Vagina (tissue), 2 donors: ENCODE data around the gene TMEM178B.

ENCODE experiments used
- CTCF ChIP-seq, 3 experiments: fragments of 450-650 bp in 2 of 3; fragments of 200-600 bp in 1 of 3; sonication (generic) in 1 of 3; IDR thresholded peaks; one replicate each; pipeline ENCODE4 v1.5.1; 2017 to 2019; ENCODE audit warnings: antibody characterized with exemption in 3 of 3, mild to moderate bottlenecking in 2 of 3, moderate library complexity in 2 of 3
- POLR2A ChIP-seq, 2 donors: fragments of 450-650 bp; IDR thresholded peaks; one replicate each; pipeline ENCODE4 v1.6.1; 2017; ENCODE audit warnings: antibody characterized with exemption in 2 of 2, mild to moderate bottlenecking in 2 of 2, moderate library complexity in 2 of 2
- POLR2AphosphoS5 ChIP-seq, 2 donors: sonication (generic); formaldehyde crosslinking; IDR thresholded peaks; one replicate each; pipeline ENCODE4 v1.9.0; 2017; ENCODE audit warnings: antibody characterized with exemption in 2 of 2, mild to moderate bottlenecking in 2 of 2, low read depth in 1 of 2; ENCODE audit not compliant: insufficient read depth in 1 of 2

- TF ChIP-seq POLR2AphosphoS5 (IDR thresholded peaks at IDR 0.05; ENCODE audit: insufficient read depth in 1 of 2, low read depth in 1 of 2) (no peak), POLR2A (IDR thresholded peaks at IDR 0.05) (no peak), CTCF (IDR thresholded peaks at IDR 0.05) (no peak)
These were observed 68.2 kb downstream of the TMEM178B start for GRCh38 chr7:141142058-141142457.
